Keratinocyte (primary cell): ENCODE results near the gene SF1. TPM values are rescaled to one million over a fixed set of nuclear protein-coding genes. Genes with fewer than 3 reads are reported as not detected.

Source experiments
- DNase-seq: peaks from one replicate; pipeline ENCODE4 v3.0.0-alpha.2; 2011; ENCODE audit warnings: low read depth, missing footprints, low spot score
- FAIRE-seq: peaks from 2 replicates; lab custom pipeline; 2011; peaks lifted over from hg19 to GRCh38; lab: Jason Lieb, UNC
- H2AFZ ChIP-seq: 2 replicates; pipeline ENCODE4 v1.6.0; 2012; ENCODE audit warnings: low read length, control low read depth, inconsistent platforms; ENCODE audit not compliant: control insufficient read depth
- H3K27ac ChIP-seq: 2 replicates; pipeline ENCODE4 v1.5.1; 2011; ENCODE audit warnings: low read length; ENCODE audit not compliant: control insufficient read depth, insufficient read depth
- H3K27me3 ChIP-seq: 3 replicates; pipeline ENCODE4 v1.6.0; 2011; ENCODE audit warnings: low read length; ENCODE audit not compliant: control insufficient read depth, insufficient read depth; ENCODE audit errors: extremely low read depth
- H3K36me3 ChIP-seq, 2 experiments: 2 replicates in 1 of 2; 3 replicates in 1 of 2; pipeline ENCODE4 v1.5.1; 2011; ENCODE audit warnings: low read length in 2 of 2, mild to moderate bottlenecking in 1 of 2; ENCODE audit not compliant: control insufficient read depth in 2 of 2, insufficient read depth in 2 of 2; ENCODE audit errors: extremely low read depth in 1 of 2
- H3K4me1 ChIP-seq: 3 replicates; pipeline ENCODE4 v1.5.1; 2011; ENCODE audit warnings: low read length; ENCODE audit not compliant: control insufficient read depth, insufficient read depth; ENCODE audit errors: extremely low read depth
- H3K4me2 ChIP-seq: 3 replicates; pipeline ENCODE4 v1.6.0; 2011; ENCODE audit warnings: low read depth, low read length; ENCODE audit not compliant: control insufficient read depth, insufficient read depth; ENCODE audit errors: extremely low read depth
- H3K4me3 ChIP-seq, 3 experiments: fragments of 200-600 bp in 1 of 3; sonication (generic) in 1 of 3; 2 replicates in 2 of 3; 3 replicates in 1 of 3; pipeline ENCODE4 v1.5.1; 2011 to 2016; ENCODE audit warnings: low read length in 3 of 3, mild to moderate bottlenecking in 3 of 3, control low read depth in 2 of 3, inconsistent platforms in 1 of 3, low read depth in 1 of 3, mixed read lengths in 1 of 3, mixed run types in 1 of 3, moderate library complexity in 1 of 3; ENCODE audit not compliant: control insufficient read depth in 2 of 3, insufficient read depth in 2 of 3; ENCODE audit errors: extremely low read depth in 1 of 3
- H3K79me2 ChIP-seq: 2 replicates; pipeline ENCODE4 v1.6.0; 2012; ENCODE audit warnings: low read length; ENCODE audit not compliant: control insufficient read depth, insufficient read depth
- H3K9ac ChIP-seq: 3 replicates; pipeline ENCODE4 v1.6.0; 2011; ENCODE audit warnings: low read length; ENCODE audit not compliant: control insufficient read depth, insufficient read depth; ENCODE audit errors: extremely low read depth
- H3K9me1 ChIP-seq: 3 replicates; pipeline ENCODE4 v1.6.0; 2011; ENCODE audit warnings: low read length; ENCODE audit not compliant: control insufficient read depth, insufficient read depth; ENCODE audit errors: extremely low read depth
- H3K9me3 ChIP-seq: 2 replicates; pipeline ENCODE4 v1.5.1; 2012; ENCODE audit warnings: low read depth, low read length; ENCODE audit not compliant: control insufficient read depth
- H4K20me1 ChIP-seq: 3 replicates; pipeline ENCODE4 v1.6.0; 2011; ENCODE audit warnings: low read length; ENCODE audit not compliant: control insufficient read depth, insufficient read depth; ENCODE audit errors: extremely low read depth
- CTCF ChIP-seq, 3 experiments: IDR thresholded peaks in 1 of 3; conservative IDR thresholded peaks in 1 of 3; optimal IDR thresholded peaks in 1 of 3; 2 replicates in 2 of 3; 3 replicates in 1 of 3; pipeline versions ENCODE3 to v1.5.1; 2011; ENCODE audit warnings: low read length in 3 of 3, mild to moderate bottlenecking in 3 of 3, moderate library complexity in 2 of 3, control low read depth in 1 of 3, inconsistent platforms in 1 of 3; ENCODE audit not compliant: insufficient read depth in 2 of 3; ENCODE audit errors: extremely low read depth in 1 of 3
- EZH2 ChIP-seq: IDR thresholded peaks from one replicate; pipeline ENCODE4 v1.6.1; 2012; ENCODE audit warnings: inconsistent platforms, mild to moderate bottlenecking, low read length, moderate library complexity
- dilution Hi-C: fragments of 300-500 bp; cut with MboI; formaldehyde crosslinking; loops from one replicate; pipeline ENCODE4 v1.7.0; 2020; ENCODE audit warnings: low sequenced_read_pairs; ENCODE audit not compliant: extremely low pct_ligation_motif_present
- polyA plus RNA-seq, 5 experiments: library from polyadenylated mRNA; depleted of rRNA in 3 of 5; stranded (reverse) in 3 of 5; stranded (forward) in 1 of 5; unstranded in 1 of 5; fragments of >200 nt; gene quantifications; 1 replicate in 1 of 5; 2 replicates in 3 of 5; 3 replicates in 1 of 5; pipeline versions ENCODE4 v1.2.1 to v1.2.3, GENCODE V29; 2011 to 2012; ENCODE audit warnings: missing spikeins in 2 of 5, low read depth in 1 of 5, low replicate concordance in 1 of 5

Gene SF1
- polyA plus RNA-seq, 1 donor (not counting 4 experiments of a cell fraction or from before 2014, with no cell fraction given) = 54.5 TPM

GRCh38 chr11:64826578-64827450, 48.5 kb upstream of the SF1 start:
- dilution Hi-C loops = no loop called here

GRCh38 chr11:64826062-64826461, 47.7 kb upstream of the SF1 start:
- H3K36me3 ChIP-seq = peaks cover 14 to 36% of the 10 kb centered on the region in 2 experiments
- H3K4me3 ChIP-seq = no peak overlapping the region
- H3K9ac ChIP-seq = no peak overlapping the region
- TF ChIP-seq CTCF (optimal IDR thresholded peaks at IDR 0.05 in 1 of 3, IDR thresholded peaks at IDR 0.05 in 1 of 3, conservative IDR thresholded peaks at IDR 0.05 in 1 of 3; ENCODE audit: extremely low read depth in 1 of 3, insufficient read depth in 2 of 3, low read length in 3 of 3) (no peak), EZH2 (no peak)
- DNase-seq (no peak), FAIRE-seq (no peak)
- dilution Hi-C loops = no loop called here
- no peak overlapping the region for H2AFZ ChIP-seq
- H3K9me1 ChIP-seq = no peaks in the 10 kb centered on the region
- H3K4me1 ChIP-seq = no peaks in the 10 kb centered on the region
- H3K27ac ChIP-seq = no peak overlapping the region
- H3K79me2 ChIP-seq = no peaks in the 10 kb centered on the region
- no peak overlapping the region for H3K4me2 ChIP-seq
- H3K27me3 ChIP-seq = no peaks in the 10 kb centered on the region
- H4K20me1 ChIP-seq = no peaks in the 10 kb centered on the region
- H3K9me3 ChIP-seq = no peaks in the 10 kb centered on the region

More at GRCh38 chr11:64826578-64827450, 48.5 kb upstream of the SF1 start:
- H3K36me3 ChIP-seq = peaks cover 14 to 39% of the 10 kb centered on the region in 2 experiments
- H3K27ac ChIP-seq = no peak overlapping the region
- no peaks in the 10 kb centered on the region for H3K9me3 ChIP-seq
- no peak overlapping the region for H2AFZ ChIP-seq
- H3K4me3 ChIP-seq = no peak overlapping the region
- no peaks in the 10 kb centered on the region for H3K9me1 ChIP-seq
- no peaks in the 10 kb centered on the region for H3K79me2 ChIP-seq
- DNase-seq (no peak), FAIRE-seq (no peak)
- H4K20me1 ChIP-seq = no peaks in the 10 kb centered on the region
- no peak for TF ChIP-seq CTCF (optimal IDR thresholded peaks at IDR 0.05 in 1 of 3, IDR thresholded peaks at IDR 0.05 in 1 of 3, conservative IDR thresholded peaks at IDR 0.05 in 1 of 3; ENCODE audit: extremely low read depth in 1 of 3, insufficient read depth in 2 of 3, low read length in 3 of 3)
- no peak for TF ChIP-seq EZH2
- no peaks in the 10 kb centered on the region for H3K4me1 ChIP-seq
- H3K9ac ChIP-seq = no peak overlapping the region
- no peaks in the 10 kb centered on the region for H3K27me3 ChIP-seq
- no peak overlapping the region for H3K4me2 ChIP-seq
